Heart right ventricle (tissue), 16 donors: Measurements from ENCODE around the gene ADAMTS17. TPM values are rescaled to one million over a fixed set of nuclear protein-coding genes. Genes with fewer than 3 reads are reported as not detected.

Experiments used
- ATAC-seq, 8 donors: fragments of 200-7000 bp; cut with Tn5 transposase; one replicate each; pipeline ENCODE4 v1.9.1; 2020; ENCODE audit warnings: mild to moderate bottlenecking in 8 of 8, moderate library complexity in 8 of 8, moderate number of reproducible peaks in 1 of 8
- DNase-seq, 2 donors: peaks; one replicate each; pipeline ENCODE4 v3.0.0-alpha.2; 2020
- H3K27ac ChIP-seq, 10 donors: fragments of 200-600 bp; sonication (generic) in 2 of 10; one replicate each; pipeline versions ENCODE4 v1.5.0 to v1.8.0; 2020 to 2022; ENCODE audit warnings: mild to moderate bottlenecking in 3 of 10
- H3K27me3 ChIP-seq, 7 donors: fragments of 200-600 bp; one replicate each; pipeline ENCODE4 v1.8.0; 2021 to 2022; ENCODE audit warnings: mild to moderate bottlenecking in 2 of 7
- H3K36me3 ChIP-seq, 9 donors: fragments of 200-600 bp; sonication (generic) in 1 of 9; one replicate each; pipeline versions ENCODE4 v1.5.0 to v1.8.0; 2020 to 2022; ENCODE audit warnings: mild to moderate bottlenecking in 2 of 9
- H3K4me1 ChIP-seq, 9 donors: fragments of 200-600 bp; sonication (generic) in 1 of 9; one replicate each; pipeline versions ENCODE4 v1.5.0 to v1.8.0; 2020 to 2022; ENCODE audit warnings: mild to moderate bottlenecking in 4 of 9
- H3K4me3 ChIP-seq, 10 donors: fragments of 200-600 bp; sonication (generic) in 2 of 10; one replicate each; pipeline versions ENCODE4 v1.5.0 to v1.8.0; 2020 to 2022; ENCODE audit warnings: mild to moderate bottlenecking in 7 of 10, moderate library complexity in 2 of 10
- H3K9me3 ChIP-seq, 11 donors: fragments of 200-600 bp in 10 of 11; sonication (generic) in 2 of 11; one replicate each; pipeline versions ENCODE4 v1.5.0 to v1.8.0; 2013 to 2022; ENCODE audit warnings: mild to moderate bottlenecking in 2 of 11, control low read depth in 1 of 11, moderate library complexity in 1 of 11
- WGBS, 2 donors: extraction: QIAGEN DNeasy Blood & Tissue Kit; methylation state at CpG; one replicate each; pipeline ENCODE4 v1.1.7; 2013; ENCODE audit warnings: inconsistent platforms in 1 of 2; 5-methylcytosine and 5-hydroxymethylcytosine counted together
- intact Hi-C, 10 donors: fragments of 100-400 bp; cut with DNase I; formaldehyde crosslinking; loops; one replicate each; pipeline versions ENCODE4 v1.11.1 to v1.14.2; 2022
- polyA plus RNA-seq, 2 donors: library from polyadenylated mRNA; stranded (reverse); fragments of 200-250 nt; gene quantifications; one replicate each; pipeline ENCODE4 v1.2.3, GENCODE V29; 2013
- total RNA-seq, 10 donors: library from RNA; stranded (reverse); fragmentation: NEBNext Ultra II Directional in 3 of 10; extraction: Animal tissue kit (Norgen Biotek cat#: 25700) in 3 of 10; gene quantifications; one replicate each; pipeline versions ENCODE4 v1.2.1 to v1.2.4, GENCODE V29; 2021 to 2023
- TF ChIP-seq, protein P1 (sequence below), 9 donors: fragments of 200-600 bp; sonication (generic) in 2 of 9; IDR thresholded peaks; one replicate each; pipeline versions ENCODE4 v1.5.0 to v1.8.0; 2021 to 2022; ENCODE audit warnings: antibody characterized with exemption in 9 of 9, mild to moderate bottlenecking in 5 of 9, moderate library complexity in 1 of 9
- donor health status: Arrhythmogenic right ventricular cardiomyopathy.
- donor health status: ischemic (EF 13 %, LVEDD 7.1; RV severe dilation, severe dysfunction).
- donor health status: healthy with polysubstance abuse.
- donor health status: DM: no; HTN: yes; CAD: no.
- donor health status: DM: no; HTN: no; CAD: no.
- donor health status: ischemic (EF 25% LVEDD 6.9; RV normal size, moderate dysfunction).
- donor health status: ischemic (EF 25% LVEDD 5.7; RV mildly dilated, moderate dysfunction).
- donor health status: healthy.
- donor health status: DM: yes; HTN: yes; CAD: no.
- donor health status: Ischemic cardiomyopathy.
- donor health status: ischemic (EF 35%, LVEDD 5.7; RV mildly dilated, moderate dysfunction).
- donor health status: nonischemic (EF 11% LVEDD 7.7; RV severe dilation, severe dysfunction).
- donor health status: DM: yes; HTN: yes; CAD: no.
- donor health status: PGD.
- donor health status: ischemic (EF 29% LVEDD 5.4; RV normal size, mild dysfunction).
- donor health status: nonischemic (EF 23%, LVEDD 6.1; RV moderate dilation, normal function).

Gene ADAMTS17
- total and polyA plus RNA-seq, 12 donors, result 0.47 to 5.0 (median 1.2) TPM

- Histone ChIP-seq H3K4me3 (no peak overlapping the region), H3K9me3 (peaks cover 0 to 6% (median 0%) of the 10 kb centered on the region in 11 donors), H3K27me3 (no peaks in the 10 kb centered on the region), H3K27ac (no peak overlapping the region), H3K36me3 (no peaks in the 10 kb centered on the region), H3K4me1 (no peaks in the 10 kb centered on the region)
- ATAC-seq, result no peak
- 89 to 97% methylated on average over 6 of the region's 6 CpGs for WGBS, 2 donors
- intact Hi-C loops, result no loop called here
- no peak for DNase-seq
- TF ChIP-seq, protein P1, sequence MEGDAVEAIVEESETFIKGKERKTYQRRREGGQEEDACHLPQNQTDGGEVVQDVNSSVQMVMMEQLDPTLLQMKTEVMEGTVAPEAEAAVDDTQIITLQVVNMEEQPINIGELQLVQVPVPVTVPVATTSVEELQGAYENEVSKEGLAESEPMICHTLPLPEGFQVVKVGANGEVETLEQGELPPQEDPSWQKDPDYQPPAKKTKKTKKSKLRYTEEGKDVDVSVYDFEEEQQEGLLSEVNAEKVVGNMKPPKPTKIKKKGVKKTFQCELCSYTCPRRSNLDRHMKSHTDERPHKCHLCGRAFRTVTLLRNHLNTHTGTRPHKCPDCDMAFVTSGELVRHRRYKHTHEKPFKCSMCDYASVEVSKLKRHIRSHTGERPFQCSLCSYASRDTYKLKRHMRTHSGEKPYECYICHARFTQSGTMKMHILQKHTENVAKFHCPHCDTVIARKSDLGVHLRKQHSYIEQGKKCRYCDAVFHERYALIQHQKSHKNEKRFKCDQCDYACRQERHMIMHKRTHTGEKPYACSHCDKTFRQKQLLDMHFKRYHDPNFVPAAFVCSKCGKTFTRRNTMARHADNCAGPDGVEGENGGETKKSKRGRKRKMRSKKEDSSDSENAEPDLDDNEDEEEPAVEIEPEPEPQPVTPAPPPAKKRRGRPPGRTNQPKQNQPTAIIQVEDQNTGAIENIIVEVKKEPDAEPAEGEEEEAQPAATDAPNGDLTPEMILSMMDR (IDR thresholded peaks at IDR 0.05), result no peak
Observed at GRCh38 chr15:100008258-100008657, 333.5 kb downstream of the ADAMTS17 start.

GRCh38 chr15:100007609-100008008 lies 334.2 kb downstream of the ADAMTS17 start:
- no peak overlapping the region for H3K27ac ChIP-seq
- TF ChIP-seq, protein P1 (IDR thresholded peaks at IDR 0.05), result no peak
- ATAC-seq (no peak), DNase-seq (no peak)
- no peak overlapping the region for H3K4me3 ChIP-seq
- WGBS, 2 donors, result 94% methylated on average over 10 of the region's 10 CpGs
- no peaks in the 10 kb centered on the region for H3K36me3 ChIP-seq
- H3K27me3 ChIP-seq, result no peaks in the 10 kb centered on the region
- intact Hi-C loops, result no loop called here
- H3K4me1 ChIP-seq, result no peaks in the 10 kb centered on the region
- peaks cover 0 to 6% (median 0%) of the 10 kb centered on the region in 11 donors for H3K9me3 ChIP-seq

DNA sequence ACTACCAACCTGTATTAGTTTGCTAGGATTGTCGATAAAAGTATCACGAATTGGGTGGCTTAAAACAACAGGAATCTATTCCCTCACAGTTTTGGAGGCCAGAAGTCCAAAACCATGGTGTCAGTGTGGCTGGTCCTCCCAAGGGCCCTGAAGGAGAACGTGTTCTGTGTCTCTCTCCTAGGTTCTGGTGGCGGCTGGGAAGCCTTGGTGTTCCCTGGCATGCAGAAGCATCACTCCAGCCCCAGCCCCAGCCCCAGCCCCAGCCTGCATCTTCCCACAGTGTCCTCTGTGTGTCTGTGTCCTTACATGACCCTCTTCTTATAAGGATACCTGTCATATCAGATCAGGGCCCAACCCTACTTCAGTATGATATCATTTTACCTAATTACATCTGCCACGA lies 336.1 kb downstream of the ADAMTS17 start:
- no peaks in the 10 kb centered on the region for H3K9me3 ChIP-seq
- H3K36me3 ChIP-seq, result no peaks in the 10 kb centered on the region
- no peak overlapping the region for H3K4me3 ChIP-seq
- no peak overlapping the region for H3K27ac ChIP-seq
- 89 to 90% methylated on average over 5 of the region's 5 CpGs for WGBS, 2 donors
- intact Hi-C loops, result no loop called here
- H3K4me1 ChIP-seq, result no peaks in the 10 kb centered on the region
- no peak for DNase-seq
- no peak for ATAC-seq
- TF ChIP-seq, protein P1 (IDR thresholded peaks at IDR 0.05), result no peak
- no peaks in the 10 kb centered on the region for H3K27me3 ChIP-seq

GRCh38 chr15:100005013-100005412 lies 336.8 kb downstream of the ADAMTS17 start:
- H3K27me3 ChIP-seq, result no peaks in the 10 kb centered on the region
- no peaks in the 10 kb centered on the region for H3K36me3 ChIP-seq
- H3K4me3 ChIP-seq, result no peak overlapping the region
- 74 to 86% methylated on average over 3 of the region's 3 CpGs for WGBS, 2 donors
- intact Hi-C loops, result no loop called here
- no peaks in the 10 kb centered on the region for H3K4me1 ChIP-seq
- DNase-seq (no peak), ATAC-seq (no peak)
- H3K27ac ChIP-seq, result no peak overlapping the region
- no peaks in the 10 kb centered on the region for H3K9me3 ChIP-seq
- TF ChIP-seq, protein P1 (IDR thresholded peaks at IDR 0.05), result no peak
